ENCODE results near the gene CAPN12. TPM values are rescaled to one million over a fixed set of nuclear protein-coding genes. Genes with fewer than 3 reads are reported as not detected.

Gene CAPN12
- total RNA-seq, 4 donors from 2014 or later, result 8.0 to 31.3 (median 15.7) TPM

GRCh38 chr19:38742906-38743305 lies 1.4 kb downstream of the CAPN12 start:
- Histone ChIP-seq H3K27me3 (no peaks in the 10 kb centered on the region), H3K36me3 (no peaks in the 10 kb centered on the region), H3K4me1 (no peaks in the 10 kb centered on the region), H3K27ac (no peak overlapping the region), H3K4me3 (no peak overlapping the region), H3K9me3 (no peaks in the 10 kb centered on the region)
- DNase-seq (ENCODE audit: low spot score in 2 of 2), result no peak
- 77% methylated on average over 5 of the region's 6 CpGs for WGBS
- TF ChIP-seq POLR2AphosphoS5 (IDR thresholded peaks at IDR 0.05) (no peak), EP300 (IDR thresholded peaks at IDR 0.05) (no peak), POLR2A (IDR thresholded peaks at IDR 0.05) (no peak), CTCF (IDR thresholded peaks at IDR 0.05) (no peak)

- Histone ChIP-seq H3K9me3 (no peaks in the 10 kb centered on the region), H3K4me1 (peaks cover under 1% of the 10 kb centered on the region), H3K27me3 (no peaks in the 10 kb centered on the region), H3K36me3 (no peaks in the 10 kb centered on the region), H3K27ac (no peak overlapping the region), H3K4me3 (no peak overlapping the region)
- no peak for DNase-seq (ENCODE audit: low spot score in 2 of 2)
- TF ChIP-seq EP300 (IDR thresholded peaks at IDR 0.05), result no peak
- TF ChIP-seq CTCF (IDR thresholded peaks at IDR 0.05), result no peak
- TF ChIP-seq POLR2A (IDR thresholded peaks at IDR 0.05), result no peak
- no peak for TF ChIP-seq POLR2AphosphoS5 (IDR thresholded peaks at IDR 0.05)
- 94% methylated on average over 9 of the region's 9 CpGs for WGBS
Measured at GRCh38 chr19:38742296-38742695, 2.0 kb downstream of the CAPN12 start.

GRCh38 chr19:38741670-38742069 lies 2.6 kb downstream of the CAPN12 start:
- 91% methylated on average over 15 of the region's 15 CpGs for WGBS
- no peak overlapping the region for H3K27ac ChIP-seq

GRCh38 chr19:38740932-38741331 lies 3.3 kb downstream of the CAPN12 start:
- TF ChIP-seq POLR2A (IDR thresholded peaks at IDR 0.05) (no peak), CTCF (IDR thresholded peaks at IDR 0.05) (no peak), EP300 (IDR thresholded peaks at IDR 0.05) (no peak), POLR2AphosphoS5 (IDR thresholded peaks at IDR 0.05) (no peak)
- 100% methylated on average over 2 of the region's 2 CpGs for WGBS
- no peak overlapping the region for H3K27ac ChIP-seq
- DNase-seq (ENCODE audit: low spot score in 2 of 2), result no peak
- H3K4me1 ChIP-seq, result peaks cover 14% of the 10 kb centered on the region
- H3K4me3 ChIP-seq, result no peak overlapping the region
- no peaks in the 10 kb centered on the region for H3K36me3 ChIP-seq
- no peaks in the 10 kb centered on the region for H3K27me3 ChIP-seq
- H3K9me3 ChIP-seq, result no peaks in the 10 kb centered on the region

More at GRCh38 chr19:38741670-38742069, 2.6 kb downstream of the CAPN12 start:
- H3K27me3 ChIP-seq, result no peaks in the 10 kb centered on the region
- H3K9me3 ChIP-seq, result no peaks in the 10 kb centered on the region
- no peak for TF ChIP-seq POLR2AphosphoS5 (IDR thresholded peaks at IDR 0.05)
- TF ChIP-seq EP300 (IDR thresholded peaks at IDR 0.05), result no peak
- no peak for TF ChIP-seq CTCF (IDR thresholded peaks at IDR 0.05)
- TF ChIP-seq POLR2A (IDR thresholded peaks at IDR 0.05), result no peak
- no peak overlapping the region for H3K4me3 ChIP-seq
- no peaks in the 10 kb centered on the region for H3K36me3 ChIP-seq
- H3K4me1 ChIP-seq, result peaks cover 7% of the 10 kb centered on the region
- no peak for DNase-seq (ENCODE audit: low spot score in 2 of 2)

GRCh38 chr19:38740257-38740592 lies 4.0 kb downstream of the CAPN12 start:
- Histone ChIP-seq H3K9me3 (no peaks in the 10 kb centered on the region), H3K4me1 (peaks cover 17% of the 10 kb centered on the region), H3K27ac (no peak overlapping the region), H3K27me3 (no peaks in the 10 kb centered on the region), H3K4me3 (no peak overlapping the region), H3K36me3 (no peaks in the 10 kb centered on the region)
- TF ChIP-seq POLR2AphosphoS5 (IDR thresholded peaks at IDR 0.05) (no peak), POLR2A (IDR thresholded peaks at IDR 0.05) (no peak), EP300 (IDR thresholded peaks at IDR 0.05) (no peak), CTCF (IDR thresholded peaks at IDR 0.05) (no peak)
- DNase-seq (ENCODE audit: low spot score in 2 of 2), result no peak
- 78% methylated on average over 8 of the region's 9 CpGs for WGBS
